HepG2 (cell line): Measurements from ENCODE around the gene SCYGR8. TPM values are rescaled to one million over a fixed set of nuclear protein-coding genes. Genes with fewer than 3 reads are reported as not detected.
A peak's percentile ranks its signal among the peaks of the same experiment; 100 is the strongest.
"Not testable (repeated sequence)": the region's sequence is repeated elsewhere in the genome, so short reads cannot be mapped to it uniquely, and the experiment has no call there.

Source experiments
- ATAC-seq: fragments of 200-7000 bp; cut with Tn5 transposase; 3 replicates; pipeline ENCODE4 v1.9.1; 2020; ENCODE audit warnings: mild to moderate bottlenecking, moderate library complexity
- BruUV-seq: library from RNA; stranded (reverse); fragments of 400-500 nt; replicated peaks from 2 replicates; lab custom pipeline; 2021; lab: Mats Ljungman, UMichigan
- CTCF ChIA-PET: fragments of 300-600 bp; formaldehyde crosslinking; extraction: SDS; loops from one replicate; lab custom pipeline; 2021; ENCODE audit warnings: low total read pairs, inconsistent platforms, low intra/inter-chr PET ratio; lab: Yijun Ruan, JAX
- POLR2A ChIA-PET: fragments of 350-600 bp; sonication (Branson Sonifier 250); formaldehyde crosslinking; loops from one replicate; lab custom pipeline; 2020; ENCODE audit warnings: antibody characterized with exemption, inconsistent platforms; lab: Yijun Ruan, JAX
- DNase-seq: peaks from one replicate; pipeline ENCODE4 v3.0.0-alpha.2; 2015; ENCODE audit warnings: low spot score
- FAIRE-seq: peaks from 3 replicates; lab custom pipeline; 2011; peaks lifted over from hg19 to GRCh38; lab: Jason Lieb, UNC
- H2AFZ ChIP-seq: one replicate; pipeline ENCODE4 v1.6.1; 2011; ENCODE audit warnings: low read length, inconsistent platforms
- H3K27ac ChIP-seq: fragments of 300-600 bp; 3 replicates; pipeline ENCODE4 v1.8.0; 2011; ENCODE audit warnings: mixed run types, mild to moderate bottlenecking, mixed read lengths, low read length, inconsistent platforms; ENCODE audit not compliant: insufficient read depth; ENCODE audit errors: extremely low read length
- H3K27me3 ChIP-seq, 2 experiments: fragments of 200-600 bp in 1 of 2; 2 replicates in 1 of 2; 3 replicates in 1 of 2; pipeline versions ENCODE4 v1.6.0 to v1.8.0; 2011; ENCODE audit warnings: low read length in 2 of 2, mild to moderate bottlenecking in 2 of 2, moderate library complexity in 2 of 2, inconsistent platforms in 1 of 2; ENCODE audit not compliant: insufficient read depth in 2 of 2, control insufficient read depth in 1 of 2
- H3K36me3 ChIP-seq, 2 experiments: fragments of 200-600 bp in 1 of 2; replicated peaks in 1 of 2; 2 replicates in 1 of 2; 3 replicates in 1 of 2; pipeline versions ENCODE4 v1.5.1 to v1.8.0; 2011; ENCODE audit warnings: low read length in 2 of 2, inconsistent platforms in 1 of 2; ENCODE audit not compliant: insufficient read depth in 2 of 2, control insufficient read depth in 1 of 2
- H3K4me1 ChIP-seq: 2 replicates; pipeline ENCODE4 v1.5.1; 2012; ENCODE audit warnings: low read length, inconsistent platforms; ENCODE audit not compliant: insufficient read depth
- H3K4me2 ChIP-seq: 2 replicates; pipeline ENCODE4 v1.6.0; 2011; ENCODE audit warnings: low read depth, low read length, inconsistent platforms
- H3K4me3 ChIP-seq, 3 experiments: fragments of 200-600 bp in 1 of 3; sonication (generic), shearing (Covaris generic) in 1 of 3; replicated peaks in 1 of 3; 2 replicates each; pipeline ENCODE4 v1.5.1; 2011 to 2016; ENCODE audit warnings: low read length in 3 of 3, inconsistent platforms in 2 of 3, low read depth in 2 of 3, mild to moderate bottlenecking in 2 of 3, control low read depth in 1 of 3, mixed read lengths in 1 of 3; ENCODE audit not compliant: insufficient read depth in 1 of 3
- H3K79me2 ChIP-seq: one replicate; pipeline ENCODE4 v1.6.1; 2011; ENCODE audit warnings: low read length, inconsistent platforms; ENCODE audit not compliant: insufficient read depth
- H3K9ac ChIP-seq: 2 replicates; pipeline ENCODE4 v1.6.0; 2011; ENCODE audit warnings: mild to moderate bottlenecking, low read depth, low read length, inconsistent platforms; ENCODE audit not compliant: insufficient read depth
- H3K9me3 ChIP-seq: 2 replicates; pipeline ENCODE4 v1.5.1; 2012; ENCODE audit warnings: mild to moderate bottlenecking, low read length
- H4K20me1 ChIP-seq: 2 replicates; pipeline ENCODE4 v1.6.0; 2011; ENCODE audit warnings: inconsistent platforms, mild to moderate bottlenecking, low read length, moderate library complexity; ENCODE audit not compliant: insufficient read depth
- DRAP1 ChIP-seq: IDR thresholded peaks from 2 replicates; pipeline ENCODE4 v1.6.1; 2016; ENCODE audit warnings: missing genetic modification reagents, missing compliant biosample characterization
- FOXA1 ChIP-seq, 2 experiments: fragments of 450-650 bp in 1 of 2; sonication (generic) in 1 of 2; formaldehyde crosslinking in 1 of 2; IDR thresholded peaks; 2 replicates each; pipeline versions ENCODE4 v1.4.0 to v1.6.1; 2016 to 2020; ENCODE audit warnings: missing genetic modification reagents in 1 of 2
- FOXA3 ChIP-seq: IDR thresholded peaks from 2 replicates; pipeline ENCODE4 v1.6.1; 2016; ENCODE audit warnings: missing genetic modification reagents, missing compliant biosample characterization
- HDAC2 ChIP-seq: sonication (generic); formaldehyde crosslinking; IDR thresholded peaks from 2 replicates; pipeline ENCODE4 v1.4.0; 2020; ENCODE audit warnings: missing genetic modification reagents
- PAXIP1 ChIP-seq: sonication (generic); formaldehyde crosslinking; conservative IDR thresholded peaks from 2 replicates; pipeline ENCODE4 v1.4.0; 2020; ENCODE audit warnings: mild to moderate bottlenecking, missing genetic modification reagents, moderate library complexity
- SALL1 ChIP-seq: sonication (generic); formaldehyde crosslinking; IDR thresholded peaks from 2 replicates; pipeline ENCODE4 v1.8.0; 2022; ENCODE audit warnings: mild to moderate bottlenecking, missing genetic modification reagents
- SNAPC5 ChIP-seq: sonication (generic); formaldehyde crosslinking; IDR thresholded peaks from 2 replicates; pipeline ENCODE4 v1.8.1; 2023; ENCODE audit warnings: mild to moderate bottlenecking, missing genetic modification reagents, borderline replicate concordance
- ZFX ChIP-seq: sonication (generic); formaldehyde crosslinking; IDR thresholded peaks from 2 replicates; pipeline ENCODE4 v1.4.0; 2020; ENCODE audit warnings: mild to moderate bottlenecking, low read depth, missing genetic modification reagents, moderate library complexity
- ZMYM4 ChIP-seq: sonication (generic); formaldehyde crosslinking; IDR thresholded peaks from 2 replicates; pipeline ENCODE4 v1.8.1; 2023; ENCODE audit warnings: mild to moderate bottlenecking, missing genetic modification reagents
- ZNF205 ChIP-seq: IDR thresholded peaks from 2 replicates; pipeline ENCODE4 v1.6.1; 2018; ENCODE audit warnings: missing biosample characterization, missing genetic modification reagents
- ZNF512B ChIP-seq: sonication (generic); formaldehyde crosslinking; IDR thresholded peaks from 2 replicates; pipeline ENCODE4 v1.5.1; 2020; ENCODE audit warnings: missing genetic modification reagents, mild to moderate bottlenecking, borderline replicate concordance
- ZNF687 ChIP-seq: sonication (generic); formaldehyde crosslinking; IDR thresholded peaks from 2 replicates; pipeline ENCODE4 v1.5.1; 2020; ENCODE audit warnings: mild to moderate bottlenecking, missing genetic modification reagents, moderate library complexity
- WGBS: methylation state at CpG from one replicate; pipeline ENCODE4 v1.1.6; 2017; ENCODE audit warnings: low lambda C conversion rate; 5-methylcytosine and 5-hydroxymethylcytosine counted together
- in situ Hi-C: cut with HindIII; loops from 2 replicates; pipeline ENCODE4 v1.10.0; 2017; ENCODE audit warnings: low pct_unique_long_range_greater_than_20kb; ENCODE audit not compliant: extremely low pct_ligation_motif_present
- intact Hi-C: fragments of 100-400 bp; cut with micrococcal nuclease; formaldehyde crosslinking; loops from one replicate; pipeline ENCODE4 v1.10.0; 2022; ENCODE audit not compliant: unreplicated experiment
- polyA plus RNA-seq, 8 experiments: library from polyadenylated mRNA; depleted of rRNA in 3 of 8; stranded (reverse) in 7 of 8; unstranded in 1 of 8; fragments of >200 nt; fragmentation: Illumina TruSeq in 4 of 8; extraction: Trizol in 4 of 8; gene quantifications; 2 replicates each; pipeline versions ENCODE4 v1.2.1 to v1.2.3, GENCODE V29; 2011 to 2016; ENCODE audit warnings: low read depth in 4 of 8, missing spikeins in 1 of 8, mixed read lengths in 1 of 8; ENCODE audit not compliant: insufficient read depth in 1 of 8
- total RNA-seq, 5 experiments: library from RNA; depleted of rRNA; stranded (reverse); fragments of >200 nt; fragmentation: Illumina TruSeq; extraction: Trizol; gene quantifications; 2 replicates each; pipeline ENCODE4 v1.2.3, GENCODE V29; 2016; ENCODE audit warnings: low read depth in 1 of 5

The SCYGR8 gene
- total and polyA plus RNA-seq, 2 of the 13 experiments (the other 11 are each of a cell fraction or from before 2014, with no cell fraction given): not detected

- H3K27me3 ChIP-seq; H3K79me2 ChIP-seq; FAIRE-seq; CTCF ChIA-PET; BruUV-seq; H4K20me1 ChIP-seq; H3K9ac ChIP-seq; DNase-seq; in situ Hi-C loops; ATAC-seq; POLR2A ChIA-PET; intact Hi-C loops; H3K9me3 ChIP-seq; H2AFZ ChIP-seq; H3K27ac ChIP-seq; H3K36me3 ChIP-seq; TF ChIP-seq FOXA1 (IDR thresholded peaks at IDR 0.05): not testable (repeated sequence)
- peaks cover 32% of the 10 kb centered on the region for H3K4me1 ChIP-seq
- H3K4me2 ChIP-seq: peak overlapping the region; percentile 68
- WGBS: under 1% methylated on average over 7 of the region's 7 CpGs
- peak overlapping the region; percentile 11 to 42 (median 24); a peak in 2 of 6 replicates for H3K4me3 ChIP-seq
- TF ChIP-seq HDAC2 (CRISPR knock-in tag) (0 out of 2 replicates have a peak, but pooled peaks have one; percentile 21), FOXA1 (CRISPR knock-in tag; IDR thresholded peaks at IDR 0.05) (peak; percentile 54; the same call in 1 of the 2 replicates), SNAPC5 (0 out of 2 replicates have a peak, but pooled peaks have one; percentile 3), ZMYM4 (CRISPR knock-in tag) (peak; percentile 40; the same call in 1 of the 2 replicates), ZNF512B (peak; percentile 68; the same call in 1 of the 2 replicates), ZFX (CRISPR knock-in tag) (peak; percentile 43; the same call in 1 of the 2 replicates), SALL1 (CRISPR knock-in tag) (peak; percentile 24; the same call in 1 of the 2 replicates), FOXA3 (CRISPR knock-in tag) (0 out of 2 replicates have a peak, but pooled peaks have one; percentile 17), ZNF687 (CRISPR knock-in tag) (peak; percentile 28; the same call in 1 of the 2 replicates), ZNF205 (CRISPR knock-in tag) (0 out of 2 replicates have a peak, but pooled peaks have one; percentile 8), DRAP1 (CRISPR knock-in tag) (0 out of 2 replicates have a peak, but pooled peaks have one; percentile 25), PAXIP1 (CRISPR knock-in tag) (peak; percentile 48)
Measured at GRCh38 chr2:227722821-227723220, 22.9 kb upstream of the SCYGR8 start.
